Stimulated activated CD4-positive, alpha-beta T cell treated with anti-CD3 and anti-CD28 coated beads, Interleukin-2, amount 100 ng/mL, for 24 hours (primary cell): ENCODE results near the gene CPM.
"Not testable (repeated sequence)": the region's sequence is repeated elsewhere in the genome, so short reads cannot be mapped to it uniquely, and the experiment has no call there.

Source experiments
- DNase-seq, 2 donors: peaks; one replicate each; pipeline ENCODE4 v3.0.0-alpha.2; 2020

Gene CPM

GRCh38 chr12:68846811-68847210, 86.2 kb downstream of the CPM start:
- DNase-seq: no peak

DNA sequence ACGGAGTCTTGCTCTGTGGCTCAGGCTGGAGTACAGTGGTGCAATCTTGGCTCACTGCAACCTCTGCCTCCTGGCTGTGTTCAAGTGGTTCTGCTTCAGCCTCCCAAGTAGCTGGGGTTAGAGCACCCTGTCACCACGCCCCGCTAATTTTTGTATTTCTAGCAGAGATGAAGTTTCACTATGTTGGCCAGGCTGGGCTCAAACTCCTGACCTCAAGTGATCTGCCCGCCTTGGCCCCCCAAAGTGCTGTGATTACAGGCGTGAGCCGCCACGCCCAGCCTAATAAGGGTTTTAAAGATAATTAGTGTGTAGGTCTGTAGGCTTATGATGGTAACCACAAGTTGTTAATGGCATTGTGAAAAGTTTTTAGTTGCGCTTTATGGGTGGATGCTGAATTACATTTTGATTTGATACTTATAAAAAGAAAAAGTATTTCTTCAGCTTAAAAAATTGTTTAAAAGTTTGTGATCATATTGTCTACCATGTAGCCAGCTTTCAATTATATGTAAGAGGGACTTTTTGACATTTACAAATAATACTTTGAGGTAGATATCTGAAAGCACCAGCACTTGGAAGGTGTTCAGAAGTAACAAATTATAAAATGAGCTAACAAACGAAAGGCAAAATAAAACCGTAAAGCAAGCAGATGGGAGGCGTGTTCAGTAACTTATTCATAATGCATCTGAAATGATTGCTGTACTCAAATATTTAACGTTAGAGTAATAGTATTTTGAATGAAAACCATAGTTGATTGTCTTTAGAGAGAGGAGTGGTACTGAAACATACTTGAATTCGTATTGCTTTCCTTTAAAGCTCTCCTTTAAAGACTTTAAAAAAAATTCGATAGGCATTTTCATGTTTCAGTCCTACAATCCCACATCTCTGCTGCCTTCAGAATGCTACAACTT, 87.9 kb downstream of the CPM start:
- DNase-seq: no peak

- no peak for DNase-seq
These were observed 88.6 kb downstream of the CPM start for GRCh38 chr12:68844318-68844745.

DNA sequence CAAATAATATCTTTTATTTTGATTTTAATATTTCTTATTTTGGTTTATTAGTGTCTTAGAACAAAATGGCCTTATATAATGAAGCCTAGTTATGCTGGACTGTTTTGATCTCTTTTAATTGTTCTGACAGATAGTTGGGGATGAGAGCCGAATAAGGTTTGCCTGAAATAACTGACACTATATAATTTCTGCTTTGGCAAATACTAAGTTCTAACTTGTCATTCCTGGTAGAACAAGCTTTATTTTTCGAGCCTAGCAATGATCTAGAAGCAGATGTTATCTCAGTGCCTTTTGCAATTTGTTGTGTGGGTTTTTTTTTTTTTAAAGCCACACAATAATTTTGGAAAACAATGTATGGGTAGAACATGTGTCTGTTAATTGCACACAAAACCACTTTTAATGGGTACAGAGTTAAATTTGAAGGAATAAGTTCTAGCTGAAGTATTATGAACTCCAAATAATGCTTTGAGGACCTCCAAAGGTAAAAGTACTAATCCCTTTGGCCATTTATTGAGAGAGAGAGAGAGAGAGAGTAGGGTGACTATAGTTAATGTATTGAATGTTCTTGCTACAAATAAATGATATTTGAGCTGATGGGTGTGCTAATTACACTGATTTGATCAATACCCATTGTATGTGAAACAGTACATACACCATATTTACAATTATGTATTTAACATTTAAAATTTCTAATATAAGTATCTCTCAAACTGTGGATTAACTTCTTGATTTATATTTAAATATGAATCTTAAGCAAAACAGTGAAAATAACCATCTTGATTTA, 90.0 kb downstream of the CPM start:
- no peak for DNase-seq

GRCh38 chr12:68842123-68842522, 90.8 kb downstream of the CPM start:
- DNase-seq: no peak

DNA sequence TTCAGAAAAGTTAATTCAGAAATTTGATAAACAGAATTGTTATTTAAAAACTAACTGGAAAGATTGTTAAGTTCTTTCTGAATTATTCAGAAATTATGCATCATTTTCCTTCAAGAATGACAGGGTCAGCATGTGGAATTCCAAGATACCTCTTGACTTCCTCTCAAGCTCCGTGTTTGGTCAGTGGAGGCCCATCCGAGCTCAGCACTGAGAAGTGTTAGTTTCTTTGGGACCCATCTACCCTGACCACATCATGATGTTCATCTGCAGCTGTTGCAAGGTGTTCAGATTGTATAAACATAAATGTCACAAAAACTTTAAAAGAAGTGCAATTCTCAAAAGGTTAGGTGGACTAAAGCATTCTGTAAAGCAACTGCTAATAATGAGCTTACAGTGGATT, 91.3 kb downstream of the CPM start:
- no peak for DNase-seq

DNA sequence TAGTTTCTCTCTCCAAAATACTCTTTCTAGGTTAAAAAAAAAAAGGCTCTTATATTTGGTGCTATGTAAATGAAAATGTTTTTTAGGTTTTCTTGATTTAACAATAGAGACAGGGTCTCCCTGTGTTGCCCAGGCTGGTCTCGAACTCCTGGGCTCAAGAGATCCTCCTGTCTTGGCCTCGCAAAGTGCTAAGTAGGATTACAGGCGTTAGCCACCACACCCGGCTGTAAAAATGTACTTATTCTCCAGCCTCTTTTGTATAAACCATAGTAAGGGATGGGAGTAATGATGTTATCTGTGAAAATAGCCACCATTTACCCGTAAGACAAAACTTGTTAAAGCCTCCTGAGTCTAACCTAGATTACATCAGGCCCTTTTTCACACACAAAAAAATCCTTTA, 91.8 kb downstream of the CPM start:
- DNase-seq: not testable (repeated sequence)

- DNase-seq: no peak
These were observed 93.5 kb downstream of the CPM start for GRCh38 chr12:68839183-68840147.

GRCh38 chr12:68838046-68838886, 94.7 kb downstream of the CPM start:
- no peak for DNase-seq

DNA sequence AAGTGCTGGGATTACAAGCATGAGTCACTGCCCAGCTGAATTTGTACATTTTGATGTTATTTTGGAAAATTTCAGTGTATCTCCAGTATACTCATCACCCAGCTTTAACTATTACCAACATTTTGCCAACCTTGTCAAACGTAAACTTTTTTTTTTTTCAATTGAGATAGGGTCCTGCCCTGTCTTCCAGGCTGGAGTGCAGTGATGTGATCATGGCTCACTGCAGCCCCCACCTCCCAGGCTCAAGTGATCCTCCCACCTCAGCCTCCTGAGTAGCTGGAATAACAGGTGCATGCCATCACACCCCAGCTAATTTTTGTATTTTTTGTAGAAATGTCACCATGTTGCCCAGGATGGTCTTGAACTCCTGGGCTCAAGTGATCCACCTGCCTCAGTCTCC, 95.8 kb downstream of the CPM start:
- DNase-seq: no peak

DNA sequence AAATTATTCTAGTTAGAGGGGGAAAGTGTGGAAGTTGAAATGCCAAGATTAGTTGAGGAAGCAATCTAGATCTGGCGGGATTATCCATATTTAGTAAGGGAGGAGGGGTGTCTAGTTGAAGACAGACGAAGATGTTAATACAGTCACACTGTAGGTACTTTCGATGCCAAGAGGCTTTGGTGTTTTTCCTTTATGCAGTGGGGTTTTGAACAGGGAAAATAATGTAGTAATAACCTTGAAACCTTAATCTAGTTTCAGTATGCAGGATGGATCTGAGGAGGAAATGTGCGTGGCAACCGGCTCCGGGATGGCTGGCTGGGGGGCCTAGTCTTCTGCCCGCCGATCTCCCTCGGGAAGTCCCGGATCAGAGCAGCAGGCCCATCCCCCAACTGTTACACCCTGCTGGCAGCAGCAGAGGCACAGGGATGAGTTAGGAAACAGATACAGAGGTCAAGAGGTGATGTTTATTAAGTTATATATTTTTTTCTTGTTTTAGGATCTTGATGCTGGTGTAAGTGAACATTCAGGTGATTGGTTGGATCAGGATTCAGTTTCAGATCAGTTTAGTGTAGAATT, 97.5 kb downstream of the CPM start:
- no peak for DNase-seq

DNA sequence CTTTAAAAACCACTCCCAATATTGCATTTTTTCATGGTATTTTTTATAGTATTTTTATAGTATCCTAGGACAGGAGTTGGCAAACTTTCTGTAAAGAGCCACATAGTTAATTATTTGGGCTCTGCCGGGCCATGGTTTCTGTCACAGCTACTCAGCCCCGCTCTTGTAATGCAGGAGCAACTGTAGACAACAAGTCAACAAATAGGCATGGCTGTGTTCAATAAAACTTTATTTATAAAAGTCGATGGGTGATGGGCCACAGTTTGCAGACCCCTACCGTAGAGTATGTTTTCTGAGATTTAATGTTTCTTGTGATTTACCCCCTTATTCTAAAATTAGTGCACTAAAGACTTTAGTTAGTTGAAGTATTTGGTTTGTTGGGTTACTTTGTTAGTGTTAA, 99.5 kb downstream of the CPM start:
- no peak for DNase-seq

- no peak for DNase-seq
These were observed 100.5 kb downstream of the CPM start for GRCh38 chr12:68832504-68832867.

DNA sequence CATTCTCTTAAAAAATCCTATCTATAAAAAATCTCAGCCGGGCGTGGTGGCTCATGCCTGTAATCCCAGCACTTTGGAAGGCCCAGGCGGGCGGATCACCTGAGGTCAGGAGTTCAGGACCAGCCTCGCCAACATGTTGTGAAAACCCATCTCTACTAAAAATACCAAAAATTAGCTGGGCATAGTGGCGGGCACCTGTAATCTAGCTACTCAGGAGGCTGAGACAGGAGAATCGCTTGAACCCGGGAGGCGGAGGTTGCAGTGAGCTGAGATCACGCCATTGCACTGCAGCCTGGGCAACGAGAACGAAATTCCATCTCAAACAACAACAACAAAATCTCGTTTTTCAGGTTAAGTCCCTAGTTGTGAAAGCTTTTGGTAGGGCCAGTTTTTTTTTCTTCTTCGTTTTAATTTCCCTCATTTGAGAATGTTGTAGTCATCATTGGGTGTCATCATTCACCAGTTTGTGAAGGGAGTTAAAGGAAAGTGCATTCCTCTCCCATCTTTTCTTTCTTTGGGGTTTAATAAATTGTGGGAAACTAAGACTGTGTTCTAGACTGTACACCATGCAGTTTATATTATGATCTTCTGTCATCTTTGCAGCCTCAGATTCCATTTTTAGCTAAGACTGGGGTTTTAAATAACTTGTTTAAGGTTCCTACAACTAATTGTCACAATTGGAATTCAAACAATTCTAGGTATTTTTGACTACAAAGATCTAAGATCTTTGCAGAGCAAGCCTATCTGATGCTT, 101.0 kb downstream of the CPM start:
- no peak for DNase-seq

GRCh38 chr12:68831272-68831671, 101.7 kb downstream of the CPM start:
- no peak for DNase-seq

- DNase-seq: no peak
These were observed 104.3 kb downstream of the CPM start for GRCh38 chr12:68828672-68829068.

DNA sequence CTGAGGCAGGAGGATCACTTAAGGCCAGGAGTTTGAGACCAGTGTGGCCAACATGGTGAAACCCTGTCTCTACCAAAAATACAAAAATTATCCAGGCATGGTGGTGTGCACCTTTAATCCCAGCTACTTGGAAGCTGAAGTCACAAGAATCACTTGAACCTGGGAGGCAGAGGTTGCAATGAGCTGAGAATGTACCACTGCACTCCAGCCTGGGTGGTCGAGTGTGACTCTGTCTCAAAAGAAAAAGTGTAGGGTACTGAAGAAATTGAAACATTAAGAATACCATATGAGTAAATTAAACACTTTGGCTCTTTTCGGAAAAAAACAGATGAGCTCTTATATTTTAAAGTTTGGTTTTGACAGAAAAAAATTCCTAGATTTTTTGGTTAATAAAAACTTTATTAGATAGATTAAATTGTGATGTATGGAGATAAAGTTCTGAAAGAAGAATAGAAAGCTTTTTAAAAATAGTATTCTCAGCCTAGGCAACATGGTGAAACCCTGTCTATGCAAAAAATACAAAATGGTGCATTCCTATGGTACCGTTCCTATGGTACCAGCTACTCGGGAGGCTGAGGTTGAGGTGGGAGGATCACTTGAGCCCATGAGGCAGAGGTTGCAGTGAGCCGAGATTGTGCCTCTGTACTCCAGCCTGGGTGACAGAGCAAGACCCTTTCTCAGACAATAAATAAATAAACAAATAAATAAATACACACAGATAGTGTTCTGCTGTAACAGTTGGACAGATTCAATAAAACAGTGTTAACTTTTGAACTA, 104.9 kb downstream of the CPM start:
- no peak for DNase-seq

DNA sequence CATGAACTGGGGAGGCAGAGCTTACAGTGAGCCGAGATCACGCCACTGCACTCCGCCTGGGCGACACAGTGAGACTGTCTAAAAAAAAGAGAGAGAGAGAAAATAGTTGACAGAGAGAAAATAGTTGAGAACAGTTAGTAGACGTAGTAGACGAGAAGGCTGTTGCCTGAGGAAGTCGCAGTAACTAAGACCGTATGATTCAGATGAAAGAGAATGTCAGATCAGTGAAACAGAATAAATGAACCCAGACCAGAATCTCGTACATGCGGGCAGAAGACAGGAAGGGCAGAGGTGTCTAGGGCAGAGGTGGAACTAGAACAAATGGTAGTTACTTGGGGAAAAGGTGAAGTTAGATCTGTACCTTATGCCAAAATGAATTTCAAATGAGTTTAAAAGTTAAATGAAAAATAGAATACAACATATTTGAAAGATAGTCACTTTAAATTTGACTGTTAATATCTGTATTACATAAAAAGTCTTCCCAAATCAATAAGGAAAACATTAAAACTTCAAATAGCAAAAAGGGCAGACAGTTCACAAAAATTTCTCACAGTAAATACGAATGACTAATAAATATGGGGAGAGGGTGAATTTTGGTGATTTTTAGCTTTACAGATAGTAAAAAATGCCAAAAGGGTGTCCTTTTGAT, 107.3 kb downstream of the CPM start:
- DNase-seq: no peak

DNA sequence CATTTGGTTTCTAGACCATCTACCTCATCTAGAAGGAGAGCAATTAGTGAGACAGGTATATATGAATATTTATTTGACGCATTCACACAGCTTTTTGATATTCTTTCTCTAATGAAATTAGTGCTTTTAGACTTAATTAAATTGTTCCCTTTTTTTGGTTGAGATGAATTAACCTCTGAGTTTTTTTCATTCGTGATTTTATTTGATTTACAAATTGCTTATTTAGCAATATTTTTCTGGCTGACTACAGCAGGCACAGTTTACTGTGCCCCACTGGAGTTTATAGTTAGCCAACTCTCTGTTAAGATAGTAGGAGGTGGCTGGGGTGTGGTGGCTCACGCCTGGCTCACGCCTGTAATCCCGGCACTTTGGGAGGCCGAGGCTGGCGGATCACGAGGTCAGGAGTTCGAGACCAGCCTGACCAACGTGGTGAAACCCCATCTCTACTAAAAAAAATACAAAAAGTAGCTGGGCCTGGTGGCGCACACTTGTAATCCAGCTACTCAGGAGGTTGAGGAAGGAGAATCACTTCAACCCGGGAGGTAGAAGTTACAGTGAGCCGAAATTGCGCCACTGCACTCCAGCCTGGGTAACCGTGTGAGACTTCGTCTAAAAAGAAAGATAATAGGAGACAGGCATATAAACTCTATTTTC, 108.2 kb downstream of the CPM start:
- no peak for DNase-seq
